SK-N-SH (cell line): ENCODE data around the gene EVI2A.

Source experiments
- ELF1 ChIP-seq: IDR thresholded peaks from 2 replicates; pipeline ENCODE4 v1.4.0; 2012
- EP300 ChIP-seq, 2 experiments: IDR thresholded peaks; 2 replicates each; pipeline versions ENCODE4 v1.4.0 to v1.6.1; 2012; ENCODE audit warnings: borderline replicate concordance in 1 of 2, low read depth in 1 of 2, low read length in 1 of 2
- EZH2phosphoT487 ChIP-seq: fragments of 200-600 bp; sonication (generic); IDR thresholded peaks from 2 replicates; pipeline ENCODE4 v1.6.1; 2017; ENCODE audit warnings: low read depth, mixed run types, mild to moderate bottlenecking, antibody characterized with exemption, moderate library complexity, borderline replicate concordance
- GABPA ChIP-seq: IDR thresholded peaks from 2 replicates; pipeline ENCODE4 v1.4.0; 2012; ENCODE audit warnings: low read depth, mild to moderate bottlenecking
- MAX ChIP-seq: IDR thresholded peaks from 2 replicates; pipeline ENCODE4 v1.4.0; 2012; ENCODE audit warnings: low read depth
- POLR2AphosphoS5 ChIP-seq: IDR thresholded peaks from 2 replicates; pipeline ENCODE4 v1.6.1; 2012; ENCODE audit warnings: low read depth, low read length
- RAD21 ChIP-seq: IDR thresholded peaks from 2 replicates; pipeline ENCODE4 v1.6.1; 2012; ENCODE audit warnings: mild to moderate bottlenecking, low read length
- REST ChIP-seq: IDR thresholded peaks from 2 replicates; pipeline ENCODE4 v1.6.1; 2012; ENCODE audit warnings: mild to moderate bottlenecking, low read depth, low read length, moderate library complexity
- RFX5 ChIP-seq: IDR thresholded peaks from 2 replicates; pipeline ENCODE4 v1.6.1; 2012; ENCODE audit warnings: mild to moderate bottlenecking, improper control_type of control experiment, low read length
- SIN3A ChIP-seq: IDR thresholded peaks from 2 replicates; pipeline ENCODE4 v1.6.1; 2012; ENCODE audit warnings: low read depth, mild to moderate bottlenecking, low read length, moderate library complexity, borderline replicate concordance
- SMC3 ChIP-seq: IDR thresholded peaks from 2 replicates; pipeline ENCODE4 v1.6.1; 2012; ENCODE audit warnings: low read depth, low read length, improper control_type of control experiment
- TCF12 ChIP-seq: IDR thresholded peaks from 2 replicates; pipeline ENCODE4 v1.4.0; 2012
- TF ChIP-seq, protein P1 (sequence below): fragments of 200-600 bp; sonication (generic); IDR thresholded peaks from 2 replicates; pipeline ENCODE4 v1.6.1; 2017; ENCODE audit warnings: antibody characterized with exemption, mild to moderate bottlenecking, moderate library complexity
- TF ChIP-seq, protein P2 (sequence below): IDR thresholded peaks from 2 replicates; pipeline ENCODE4; 2012

GRCh38 chr17:31311526-31311925, 9.9 kb downstream of the EVI2A start:
- TF ChIP-seq EZH2phosphoT487 (no peak), SIN3A (no peak), RAD21 (no peak), MAX (no peak), TCF12 (no peak), POLR2AphosphoS5 (no peak), SMC3 (no peak), EP300 (IDR thresholded peaks at IDR 0.05; ENCODE audit: borderline replicate concordance in 1 of 2, low read depth in 1 of 2, low read length in 1 of 2) (no peak), REST (no peak), RFX5 (no peak), GABPA (no peak), ELF1 (no peak)
- TF ChIP-seq, protein P1, sequence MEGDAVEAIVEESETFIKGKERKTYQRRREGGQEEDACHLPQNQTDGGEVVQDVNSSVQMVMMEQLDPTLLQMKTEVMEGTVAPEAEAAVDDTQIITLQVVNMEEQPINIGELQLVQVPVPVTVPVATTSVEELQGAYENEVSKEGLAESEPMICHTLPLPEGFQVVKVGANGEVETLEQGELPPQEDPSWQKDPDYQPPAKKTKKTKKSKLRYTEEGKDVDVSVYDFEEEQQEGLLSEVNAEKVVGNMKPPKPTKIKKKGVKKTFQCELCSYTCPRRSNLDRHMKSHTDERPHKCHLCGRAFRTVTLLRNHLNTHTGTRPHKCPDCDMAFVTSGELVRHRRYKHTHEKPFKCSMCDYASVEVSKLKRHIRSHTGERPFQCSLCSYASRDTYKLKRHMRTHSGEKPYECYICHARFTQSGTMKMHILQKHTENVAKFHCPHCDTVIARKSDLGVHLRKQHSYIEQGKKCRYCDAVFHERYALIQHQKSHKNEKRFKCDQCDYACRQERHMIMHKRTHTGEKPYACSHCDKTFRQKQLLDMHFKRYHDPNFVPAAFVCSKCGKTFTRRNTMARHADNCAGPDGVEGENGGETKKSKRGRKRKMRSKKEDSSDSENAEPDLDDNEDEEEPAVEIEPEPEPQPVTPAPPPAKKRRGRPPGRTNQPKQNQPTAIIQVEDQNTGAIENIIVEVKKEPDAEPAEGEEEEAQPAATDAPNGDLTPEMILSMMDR = no peak
- TF ChIP-seq, protein P2, sequence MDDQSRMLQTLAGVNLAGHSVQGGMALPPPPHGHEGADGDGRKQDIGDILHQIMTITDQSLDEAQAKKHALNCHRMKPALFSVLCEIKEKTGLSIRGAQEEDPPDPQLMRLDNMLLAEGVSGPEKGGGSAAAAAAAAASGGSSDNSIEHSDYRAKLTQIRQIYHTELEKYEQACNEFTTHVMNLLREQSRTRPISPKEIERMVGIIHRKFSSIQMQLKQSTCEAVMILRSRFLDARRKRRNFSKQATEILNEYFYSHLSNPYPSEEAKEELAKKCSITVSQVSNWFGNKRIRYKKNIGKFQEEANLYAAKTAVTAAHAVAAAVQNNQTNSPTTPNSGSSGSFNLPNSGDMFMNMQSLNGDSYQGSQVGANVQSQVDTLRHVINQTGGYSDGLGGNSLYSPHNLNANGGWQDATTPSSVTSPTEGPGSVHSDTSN = no peak
